ENCODE data around the gene TRMT5.

TRMT5 gene

GRCh38 chr14:60980811-60981632, at the start of gene TRMT5, which contains the start of gene SLC38A6:
TRMT5 (minus strand) TSS chr14:60981079; CDS start chr14:60980973, 106 bp downstream.
SLC38A6 (plus strand) TSS chr14:60981245; CDS start chr14:60981278, 33 bp downstream.
- DNase-seq, result peak; percentile 78

- DNase-seq, result no peak
Measured at GRCh38 chr14:61026526-61026925, 45.6 kb upstream of the TRMT5 start.

DNA sequence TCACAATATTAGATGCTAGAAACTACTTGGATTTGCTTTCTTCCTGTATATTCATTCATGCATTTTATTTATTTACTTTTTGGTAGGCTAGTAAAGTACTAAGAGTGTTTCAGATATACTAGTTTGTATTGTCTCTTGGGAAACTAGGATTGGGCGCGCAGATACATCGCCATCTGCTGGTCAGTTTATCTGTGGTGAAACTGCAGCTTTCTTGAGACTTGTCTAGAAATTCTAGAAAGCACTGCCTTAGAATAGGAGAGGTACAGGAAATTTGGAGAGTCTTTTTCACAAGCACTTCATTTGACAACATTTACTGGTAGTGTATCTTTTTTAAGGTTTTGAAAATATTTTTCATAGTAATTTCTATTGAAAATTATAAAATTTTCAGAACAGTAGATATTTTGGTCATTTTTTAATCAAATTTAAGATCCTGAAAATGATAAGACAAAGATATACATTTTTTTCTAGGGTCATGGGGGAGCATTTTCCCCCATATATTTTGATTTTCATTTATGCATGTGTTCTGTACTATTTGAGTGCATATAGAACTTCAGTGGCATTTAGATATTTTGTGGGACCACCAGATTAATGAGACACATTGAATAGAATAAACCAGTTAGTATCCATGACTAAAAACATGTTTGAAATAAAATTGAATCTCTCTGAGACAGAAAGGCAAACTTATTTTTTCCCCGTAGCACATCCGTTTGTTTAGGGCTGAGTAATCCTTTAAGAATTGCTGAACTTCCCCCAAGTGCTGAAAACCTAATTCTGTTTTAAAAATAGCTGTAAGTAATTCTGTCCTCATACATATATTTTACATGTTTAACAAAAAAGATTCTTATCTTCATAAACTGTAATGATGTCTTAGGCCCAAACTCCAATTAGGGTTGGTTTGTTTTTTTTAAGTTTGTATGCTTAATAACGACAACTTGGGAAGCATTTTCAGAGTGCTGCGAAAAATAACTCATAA, 44.7 kb upstream of the TRMT5 start:
- DNase-seq, result peak; percentile 44

GRCh38 chr14:61019537-61019936, 38.7 kb upstream of the TRMT5 start:
- DNase-seq, result no peak

GRCh38 chr14:61003571-61003970, 22.7 kb upstream of the TRMT5 start:
- no peak for DNase-seq

- no peak for DNase-seq
Measured at GRCh38 chr14:60999536-60999935, 18.7 kb upstream of the TRMT5 start.

- no peak for DNase-seq
Measured at GRCh38 chr14:60998617-60999016, 17.7 kb upstream of the TRMT5 start.

- no peak for DNase-seq
Measured at GRCh38 chr14:60989599-60989998, 8.7 kb upstream of the TRMT5 start.

DNA sequence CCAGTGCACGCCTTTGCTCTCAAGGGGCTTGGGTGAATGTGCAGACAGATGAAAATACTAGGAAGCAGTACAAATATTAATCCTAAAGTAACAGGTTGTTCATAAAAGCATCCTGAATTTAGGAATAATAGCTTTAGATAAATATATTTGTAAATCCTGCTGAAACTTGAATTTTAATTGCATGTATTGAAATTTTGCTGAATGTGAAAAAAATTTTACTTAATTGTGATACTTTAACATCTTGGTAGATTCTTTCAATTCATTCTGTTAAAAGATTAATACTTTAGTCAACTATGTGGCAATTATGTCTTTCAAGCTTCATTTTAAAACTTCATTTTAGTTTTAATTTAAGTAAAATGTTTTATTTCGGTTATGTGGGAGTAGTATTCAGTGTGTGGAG, 5.6 kb upstream of the TRMT5 start:
- no peak for DNase-seq

GRCh38 chr14:60984196-60984595, 3.3 kb upstream of the TRMT5 start:
- no peak for DNase-seq

- DNase-seq, result no peak
Measured at GRCh38 chr14:60981633-60982455, 965 bp upstream of the TRMT5 start.

DNA sequence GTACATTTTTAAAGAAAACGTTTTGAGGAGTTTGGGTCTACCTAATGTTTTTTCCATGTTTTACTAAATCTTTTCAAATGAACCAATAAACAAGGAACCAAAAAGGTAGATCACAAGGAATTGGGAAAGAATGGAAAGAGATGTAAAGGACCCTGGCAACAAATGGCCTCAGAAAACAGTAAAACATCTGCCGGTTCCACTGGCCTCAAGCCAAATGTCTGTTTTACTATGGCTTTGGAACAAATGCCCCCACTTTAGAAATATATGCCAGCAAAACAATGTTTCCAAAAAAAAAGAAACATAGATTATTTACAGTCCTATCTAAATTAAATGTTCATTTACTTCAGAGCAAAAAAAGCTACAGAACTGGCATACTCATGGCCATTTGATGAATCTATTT, 3.0 kb downstream of the TRMT5 start:
- DNase-seq, result no peak

DNA sequence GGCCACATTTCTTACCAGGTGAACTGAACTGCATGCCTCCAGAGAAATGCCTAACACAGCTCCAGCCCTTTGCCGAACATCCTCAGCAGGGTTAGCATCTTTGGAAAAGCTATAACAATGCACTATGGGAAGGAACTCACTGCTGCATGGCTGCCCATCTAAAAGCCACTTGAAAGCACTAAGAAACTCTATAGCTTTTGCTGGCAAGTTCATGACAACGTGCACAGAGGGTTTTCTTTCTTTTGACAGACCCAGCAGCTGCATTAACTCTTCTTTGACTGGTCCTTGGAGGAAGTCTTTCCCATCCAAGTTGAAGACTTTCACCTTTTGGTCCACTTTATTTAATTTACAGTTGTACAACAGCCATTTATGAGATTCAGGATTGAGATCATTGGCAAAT, 5.3 kb downstream of the TRMT5 start:
- no peak for DNase-seq

DNA sequence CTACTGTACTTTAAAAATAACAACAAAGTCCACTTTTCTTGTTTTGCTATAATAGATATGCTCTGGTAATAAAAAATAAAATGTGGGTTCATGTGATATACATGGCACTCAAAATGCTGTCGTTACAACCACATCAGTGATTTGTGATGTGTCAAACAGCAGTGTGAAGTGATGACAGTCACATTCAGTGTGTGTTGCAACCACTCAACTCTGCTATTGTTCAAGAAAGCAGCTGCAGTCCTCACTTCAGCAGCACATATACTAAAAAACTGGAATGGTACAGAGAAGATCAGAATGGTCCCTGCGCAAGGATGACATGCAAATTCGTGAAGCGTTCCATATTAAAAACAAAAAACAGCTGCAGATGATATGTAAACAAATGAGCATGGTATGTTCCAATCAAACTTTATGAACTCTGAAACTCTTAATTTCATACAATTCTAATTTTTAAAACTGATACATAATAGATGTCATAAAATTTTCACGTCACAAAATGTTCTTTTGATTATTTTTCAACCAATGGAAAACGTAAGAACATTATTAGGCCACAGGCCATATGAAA, 6.7 kb downstream of the TRMT5 start:
- DNase-seq, result no peak

DNA sequence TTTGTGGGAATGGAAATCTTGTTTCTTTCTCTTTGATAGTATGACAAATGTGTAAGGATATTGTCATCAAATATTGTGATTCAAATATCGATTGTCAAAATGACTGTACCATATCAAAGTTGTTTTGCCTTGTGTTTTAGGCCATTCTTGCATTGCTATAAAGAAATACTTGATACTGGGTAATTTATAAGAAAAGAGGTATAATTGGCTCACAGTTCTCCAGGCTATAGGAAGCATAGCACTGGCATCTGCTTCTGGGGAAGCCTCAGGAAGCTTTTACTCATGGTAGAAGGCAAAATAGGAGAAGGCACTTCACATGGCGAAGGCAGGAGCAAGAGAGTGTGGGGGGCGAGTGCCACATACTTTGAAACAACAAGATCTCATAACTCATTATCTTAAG, 7.8 kb downstream of the TRMT5 start:
- DNase-seq, result no peak

DNA sequence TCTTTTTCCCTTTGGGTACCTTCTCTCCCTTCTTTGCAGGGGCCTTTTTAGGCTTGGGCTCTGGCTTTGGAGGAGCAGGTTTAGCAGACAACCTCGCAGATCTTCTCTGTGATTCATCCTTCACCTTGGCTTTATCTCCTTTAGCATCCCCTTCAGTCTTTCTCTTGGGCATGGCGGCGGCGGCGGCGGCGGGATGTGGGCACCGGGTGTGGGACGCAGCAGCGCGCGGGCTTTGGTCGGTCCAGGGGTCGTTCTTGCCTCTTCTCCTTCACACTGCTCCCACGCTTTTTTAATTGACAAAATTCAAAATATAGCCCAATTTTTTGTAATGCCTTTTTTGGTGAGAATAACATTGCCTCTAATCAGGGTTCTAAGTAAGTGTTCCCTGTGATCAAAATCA, 8.6 kb downstream of the TRMT5 start:
- DNase-seq, result no peak

GRCh38 chr14:60971271-60971670, 9.6 kb downstream of the TRMT5 start:
- DNase-seq, result no peak

- no peak for DNase-seq
Measured at GRCh38 chr14:60970146-60970545, 10.7 kb downstream of the TRMT5 start.

DNA sequence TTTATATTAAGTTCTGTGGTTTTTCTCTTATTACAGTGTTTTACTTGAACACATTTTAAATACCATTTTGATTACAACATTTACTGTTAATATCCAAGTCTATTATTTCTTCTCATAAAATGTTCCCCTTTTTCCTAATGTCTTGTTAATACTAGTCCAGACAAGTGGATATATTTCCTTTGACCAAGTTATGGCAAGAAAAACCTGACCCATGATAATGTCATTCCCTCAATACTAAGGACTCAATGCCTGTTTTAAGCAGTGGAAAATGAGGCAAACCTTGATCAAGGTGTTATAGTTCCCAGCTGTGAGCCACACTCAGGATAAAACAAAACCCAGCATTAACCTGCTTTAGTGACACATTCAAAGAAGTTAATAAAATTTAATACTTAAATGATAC, 12.2 kb downstream of the TRMT5 start:
- no peak for DNase-seq

GRCh38 chr14:60968099-60968498, 12.8 kb downstream of the TRMT5 start:
- DNase-seq, result no peak

- no peak for DNase-seq
Measured at GRCh38 chr14:60965402-60965801, 15.5 kb downstream of the TRMT5 start.

- DNase-seq, result no peak
Measured at GRCh38 chr14:60964904-60965303, 16.0 kb downstream of the TRMT5 start.

GRCh38 chr14:60963761-60964160, 17.1 kb downstream of the TRMT5 start:
- DNase-seq, result no peak
